Astrocyte (in vitro differentiated cells and primary cell): ENCODE results near the gene DESI1.

ENCODE experiments used
- EZH2 ChIP-seq: IDR thresholded peaks from 2 replicates; pipeline ENCODE4 v1.6.1; 2012; ENCODE audit warnings: mild to moderate bottlenecking, low read length, inconsistent platforms; ENCODE audit not compliant: insufficient read depth
- TF ChIP-seq, protein P1 (sequence below): IDR thresholded peaks from 2 replicates; pipeline ENCODE4 v1.5.1; 2011; ENCODE audit warnings: low read depth, mild to moderate bottlenecking, inconsistent platforms, low read length, moderate library complexity; ENCODE audit not compliant: insufficient read depth

- TF ChIP-seq, protein P1, sequence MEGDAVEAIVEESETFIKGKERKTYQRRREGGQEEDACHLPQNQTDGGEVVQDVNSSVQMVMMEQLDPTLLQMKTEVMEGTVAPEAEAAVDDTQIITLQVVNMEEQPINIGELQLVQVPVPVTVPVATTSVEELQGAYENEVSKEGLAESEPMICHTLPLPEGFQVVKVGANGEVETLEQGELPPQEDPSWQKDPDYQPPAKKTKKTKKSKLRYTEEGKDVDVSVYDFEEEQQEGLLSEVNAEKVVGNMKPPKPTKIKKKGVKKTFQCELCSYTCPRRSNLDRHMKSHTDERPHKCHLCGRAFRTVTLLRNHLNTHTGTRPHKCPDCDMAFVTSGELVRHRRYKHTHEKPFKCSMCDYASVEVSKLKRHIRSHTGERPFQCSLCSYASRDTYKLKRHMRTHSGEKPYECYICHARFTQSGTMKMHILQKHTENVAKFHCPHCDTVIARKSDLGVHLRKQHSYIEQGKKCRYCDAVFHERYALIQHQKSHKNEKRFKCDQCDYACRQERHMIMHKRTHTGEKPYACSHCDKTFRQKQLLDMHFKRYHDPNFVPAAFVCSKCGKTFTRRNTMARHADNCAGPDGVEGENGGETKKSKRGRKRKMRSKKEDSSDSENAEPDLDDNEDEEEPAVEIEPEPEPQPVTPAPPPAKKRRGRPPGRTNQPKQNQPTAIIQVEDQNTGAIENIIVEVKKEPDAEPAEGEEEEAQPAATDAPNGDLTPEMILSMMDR: no peak
- no peak for TF ChIP-seq EZH2
Measured at GRCh38 chr22:41597635-41597953, 23.2 kb downstream of the DESI1 start.
